Fibroblast of villous mesenchyme (primary cell): ENCODE data around the gene SERPINA9. TPM values are rescaled to one million over a fixed set of nuclear protein-coding genes. Genes with fewer than 3 reads are reported as not detected.

Experiments used
- DNase-seq: peaks from one replicate; pipeline ENCODE4 v3.0.0-alpha.2; 2010; ENCODE audit warnings: low read depth
- H3K4me3 ChIP-seq: 2 replicates; pipeline ENCODE4 v1.5.1; 2011; ENCODE audit warnings: low read depth, mild to moderate bottlenecking, low read length
- total RNA-seq: library from RNA; depleted of rRNA; stranded (reverse); fragments of >200 nt; gene quantifications from 2 replicates; pipeline ENCODE4 v1.2.3, GENCODE V29; 2012
- TF ChIP-seq, protein P1 (sequence below): IDR thresholded peaks from 2 replicates; pipeline ENCODE4 v1.5.1; 2012; ENCODE audit warnings: low read depth, mild to moderate bottlenecking, low read length; ENCODE audit not compliant: insufficient read depth

The SERPINA9 gene
- total RNA-seq, 1 donor = not detected

- TF ChIP-seq, protein P1, sequence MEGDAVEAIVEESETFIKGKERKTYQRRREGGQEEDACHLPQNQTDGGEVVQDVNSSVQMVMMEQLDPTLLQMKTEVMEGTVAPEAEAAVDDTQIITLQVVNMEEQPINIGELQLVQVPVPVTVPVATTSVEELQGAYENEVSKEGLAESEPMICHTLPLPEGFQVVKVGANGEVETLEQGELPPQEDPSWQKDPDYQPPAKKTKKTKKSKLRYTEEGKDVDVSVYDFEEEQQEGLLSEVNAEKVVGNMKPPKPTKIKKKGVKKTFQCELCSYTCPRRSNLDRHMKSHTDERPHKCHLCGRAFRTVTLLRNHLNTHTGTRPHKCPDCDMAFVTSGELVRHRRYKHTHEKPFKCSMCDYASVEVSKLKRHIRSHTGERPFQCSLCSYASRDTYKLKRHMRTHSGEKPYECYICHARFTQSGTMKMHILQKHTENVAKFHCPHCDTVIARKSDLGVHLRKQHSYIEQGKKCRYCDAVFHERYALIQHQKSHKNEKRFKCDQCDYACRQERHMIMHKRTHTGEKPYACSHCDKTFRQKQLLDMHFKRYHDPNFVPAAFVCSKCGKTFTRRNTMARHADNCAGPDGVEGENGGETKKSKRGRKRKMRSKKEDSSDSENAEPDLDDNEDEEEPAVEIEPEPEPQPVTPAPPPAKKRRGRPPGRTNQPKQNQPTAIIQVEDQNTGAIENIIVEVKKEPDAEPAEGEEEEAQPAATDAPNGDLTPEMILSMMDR = no peak
- DNase-seq = no peak
- H3K4me3 ChIP-seq = no peak overlapping the region
Observed at GRCh38 chr14:94465042-94465441, 11.0 kb downstream of the SERPINA9 start.

DNA sequence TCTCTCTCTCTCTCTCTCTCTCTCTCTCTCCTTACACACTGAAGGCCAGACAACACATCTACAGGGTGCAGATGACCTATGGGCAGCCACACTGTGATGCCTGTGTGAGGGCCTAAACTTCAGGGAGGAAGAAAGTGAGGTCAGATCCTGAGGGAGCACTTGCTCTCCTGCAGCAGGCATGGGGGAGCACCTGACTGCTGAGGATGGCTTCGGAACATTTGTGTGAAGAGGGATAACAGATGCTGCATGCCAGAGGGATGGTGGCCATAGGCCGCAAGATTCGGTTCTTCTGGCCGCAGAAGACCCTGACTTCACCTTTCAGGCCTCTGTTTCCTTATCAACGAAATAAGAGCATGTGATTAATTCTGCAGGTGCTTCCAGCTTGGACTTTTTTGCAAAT, 11.7 kb downstream of the SERPINA9 start:
- DNase-seq = no peak
- TF ChIP-seq, protein P1 = no peak
- H3K4me3 ChIP-seq = no peak overlapping the region

- TF ChIP-seq, protein P1 = no peak
- H3K4me3 ChIP-seq = no peak overlapping the region
- no peak for DNase-seq
Observed at GRCh38 chr14:94462763-94463572, 13.0 kb downstream of the SERPINA9 start.

DNA sequence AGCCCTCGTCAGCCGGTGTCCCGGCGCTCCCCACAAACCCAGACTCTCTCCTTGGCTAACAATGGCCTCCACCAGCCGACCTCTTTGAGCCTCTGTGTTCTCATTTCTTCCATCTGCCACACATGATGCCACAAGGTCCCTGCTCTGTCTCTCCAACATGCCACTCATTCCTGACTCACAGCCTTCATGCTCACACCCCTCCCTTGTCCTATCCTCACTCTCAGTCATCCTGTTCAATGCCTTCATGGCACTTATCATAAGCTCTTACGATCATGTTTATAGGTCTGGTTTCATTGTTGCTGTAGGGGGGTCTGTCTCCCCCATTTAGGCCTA, 13.8 kb downstream of the SERPINA9 start:
- TF ChIP-seq, protein P1 = no peak
- no peak for DNase-seq

DNA sequence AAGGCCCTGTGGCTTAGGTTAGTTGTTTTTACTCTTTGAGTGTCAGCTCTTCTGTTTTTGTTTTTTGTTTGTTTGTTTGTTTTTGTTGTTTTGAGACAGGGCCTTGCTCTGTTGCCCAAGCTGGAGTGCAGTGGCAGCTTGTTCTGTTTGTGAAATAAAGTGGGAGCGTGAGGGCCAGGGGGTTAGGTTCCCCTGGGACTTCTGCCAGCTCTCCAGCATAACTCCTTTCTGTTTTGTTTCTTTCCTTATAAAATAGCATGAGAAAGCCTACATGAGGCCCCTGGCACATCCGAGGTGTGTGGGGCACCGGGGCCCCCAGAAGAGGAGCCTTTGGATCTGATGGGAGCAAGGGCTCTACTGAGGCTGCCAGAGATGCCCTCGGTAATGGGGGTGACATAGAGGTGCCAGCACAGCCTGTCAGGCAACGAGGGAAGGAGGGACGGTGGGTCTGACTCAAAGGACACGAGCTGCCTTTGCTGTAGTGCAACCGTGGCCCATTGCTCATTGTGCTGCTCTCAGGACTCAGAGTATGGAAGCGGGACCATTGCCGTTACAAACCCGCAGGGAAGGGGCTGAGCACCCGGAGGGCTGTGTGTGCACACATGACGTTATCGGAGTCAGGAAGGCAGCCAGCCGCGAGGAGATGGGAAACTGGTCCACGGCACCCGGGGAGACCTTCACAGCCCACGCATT, 14.3 kb downstream of the SERPINA9 start:
- no peak for DNase-seq
- H3K4me3 ChIP-seq = no peak overlapping the region
- TF ChIP-seq, protein P1 = no peak

More for the DNA sequence above, 13.8 kb downstream of the SERPINA9 start:
- no peak overlapping the region for H3K4me3 ChIP-seq

- DNase-seq = no peak
- TF ChIP-seq, protein P1 = no peak
- no peak overlapping the region for H3K4me3 ChIP-seq
Observed at GRCh38 chr14:94460631-94461416, 15.2 kb downstream of the SERPINA9 start.
